GM12878 (cell line): ENCODE results near the gene PTPRD. TPM values are rescaled to one million over a fixed set of nuclear protein-coding genes. Genes with fewer than 3 reads are reported as not detected.

Experiments used
- MAX ChIP-seq: IDR thresholded peaks from 2 replicates; pipeline ENCODE4 v1.6.1; 2012; ENCODE audit warnings: low read depth, low read length, improper control_type of control experiment
- MEF2B ChIP-seq: fragments of 450-650 bp; IDR thresholded peaks from 2 replicates; pipeline ENCODE4 v1.6.1; 2018; ENCODE audit warnings: mild to moderate bottlenecking, moderate library complexity; ENCODE audit not compliant: partially characterized antibody, poor library complexity, severe bottlenecking
- MYB ChIP-seq: fragments of 150-350 bp; IDR thresholded peaks from 2 replicates; pipeline ENCODE4 v1.6.1; 2014; ENCODE audit warnings: mild to moderate bottlenecking, low read depth, low read length, borderline replicate concordance
- REST ChIP-seq: IDR thresholded peaks from 2 replicates; pipeline ENCODE4 v1.6.1; 2012; ENCODE audit warnings: mild to moderate bottlenecking, low read depth, low read length
- ZBTB4 ChIP-seq: fragments of 450-650 bp; formaldehyde crosslinking; IDR thresholded peaks from 2 replicates; pipeline ENCODE4 v1.4.0; 2022; ENCODE audit warnings: mild to moderate bottlenecking, moderate library complexity
- polyA plus RNA-seq, 11 experiments: library from polyadenylated mRNA; depleted of rRNA in 4 of 11; unstranded in 6 of 11; stranded (reverse) in 5 of 11; fragments of >200 nt; fragmentation: Nextera tagmentation in 4 of 11; fragmentation: Illumina TruSeq in 1 of 11; extraction: Ambion mirVana in 4 of 11; extraction: Trizol in 1 of 11; gene quantifications; 1 replicate in 1 of 11; 2 replicates in 10 of 11; pipeline versions ENCODE4 v1.2.1 to v1.2.3, GENCODE V29; 2011 to 2016; ENCODE audit warnings: inconsistent platforms in 2 of 11, missing spikeins in 2 of 11, low read depth in 1 of 11
- total RNA-seq, 4 experiments: library from RNA; depleted of rRNA in 3 of 4; stranded (reverse); fragments of >200 nt in 3 of 4; fragmentation: Illumina TruSeq in 1 of 4; extraction: Trizol in 1 of 4; gene quantifications; 2 replicates each; pipeline versions ENCODE4 v1.2.1 to v1.2.3, GENCODE V29; 2013 to 2021

Gene PTPRD
- total and polyA plus RNA-seq, 10 of the 15 experiments (the other 5 are each of a cell fraction or from before 2014, with no cell fraction given): under 0.01 to 0.05 (median 0.01) TPM; not detected in 7

- TF ChIP-seq ZBTB4 (CRISPR knock-in tag) (no peak), MEF2B (no peak), MYB (no peak), REST (no peak), MAX (no peak)
Observed at GRCh38 chr9:9603345-9603744, 1009.5 kb downstream of the PTPRD start (continued).
